Thyroid gland (tissue), 4 donors: ENCODE measurements around the gene PTK7. TPM values are rescaled to one million over a fixed set of nuclear protein-coding genes. Genes with fewer than 3 reads are reported as not detected.
"Not testable (repeated sequence)": the region's sequence is repeated elsewhere in the genome, so short reads cannot be mapped to it uniquely, and the experiment has no call there.

Source experiments
- DNase-seq, 2 donors: peaks; one replicate each; pipeline ENCODE4 v3.0.0-alpha.2; 2019
- H3K27ac ChIP-seq, 3 donors: fragments of 200-600 bp; sonication (generic); 1 replicate in 2 of 3; 2 replicates in 1 of 3; pipeline ENCODE4 v1.5.1; 2016 to 2019; ENCODE audit warnings: mild to moderate bottlenecking in 1 of 3, moderate library complexity in 1 of 3
- H3K27me3 ChIP-seq: fragments of 200-600 bp; sonication (generic); one replicate; pipeline ENCODE4 v1.5.1; 2019
- H3K36me3 ChIP-seq, 2 donors: fragments of 200-600 bp; sonication (generic); one replicate each; pipeline ENCODE4 v1.5.1; 2016 to 2019
- H3K4me1 ChIP-seq, 2 donors: fragments of 200-600 bp; sonication (generic); one replicate each; pipeline ENCODE4 v1.5.1; 2017 to 2019
- H3K4me3 ChIP-seq, 3 donors: fragments of 200-600 bp; sonication (generic); replicated peaks in 1 of 3; 1 replicate in 2 of 3; 2 replicates in 1 of 3; pipeline ENCODE4 v1.5.1; 2016; ENCODE audit warnings: mild to moderate bottlenecking in 1 of 3
- H3K9me3 ChIP-seq: fragments of 200-600 bp; sonication (generic); one replicate; pipeline ENCODE4 v1.5.1; 2017
- CTCF ChIP-seq, 6 experiments: fragments of 200-600 bp in 3 of 6; fragments of 450-650 bp in 3 of 6; sonication (generic) in 3 of 6; IDR thresholded peaks; one replicate each; pipeline ENCODE4 v1.5.1; 2016 to 2019; ENCODE audit warnings: antibody characterized with exemption in 6 of 6, mild to moderate bottlenecking in 2 of 6, inconsistent platforms in 1 of 6, moderate library complexity in 1 of 6
- POLR2A ChIP-seq, 2 donors: fragments of 450-650 bp; IDR thresholded peaks; one replicate each; pipeline ENCODE4 v1.6.1; 2017; ENCODE audit warnings: antibody characterized with exemption in 2 of 2, mild to moderate bottlenecking in 2 of 2, moderate library complexity in 1 of 2
- WGBS, 2 donors: methylation state at CpG; one replicate each; pipeline ENCODE4 v1.1.5; 2017; 5-methylcytosine and 5-hydroxymethylcytosine counted together
- intact Hi-C: fragments of 100-400 bp; cut with DNase I; formaldehyde crosslinking; loops from one replicate; pipeline ENCODE4 v1.15.1; 2023
- total RNA-seq, 4 donors: library from RNA; depleted of rRNA; stranded (reverse); fragments of >200 nt; gene quantifications; one replicate each; pipeline ENCODE4 v1.2.3, GENCODE V29; 2016

PTK7 gene
- total RNA-seq, 4 donors from 2014 or later, result 43.8 to 58.9 (median 55.0) TPM

DNA sequence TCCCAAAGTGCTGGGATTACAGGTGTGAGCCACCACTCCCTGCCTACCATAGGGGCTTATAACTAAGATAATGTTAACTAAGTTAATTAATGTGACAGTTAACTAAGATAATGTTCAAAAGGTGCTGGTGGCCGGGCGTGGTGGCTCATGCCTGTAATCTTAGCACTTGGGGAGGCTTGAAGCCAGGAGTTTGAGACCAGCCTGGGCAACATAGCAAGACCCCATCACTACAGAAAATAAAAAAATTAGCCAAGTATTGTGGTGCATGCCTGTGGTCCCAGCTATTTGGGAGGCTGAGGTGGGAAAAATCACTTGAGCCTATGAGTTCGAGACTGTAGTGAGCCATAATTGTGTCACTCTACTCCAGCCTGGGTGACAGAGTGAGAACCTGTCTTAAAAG is 62.2 kb downstream of the PTK7 start:
- H3K9me3 ChIP-seq, result no peaks in the 10 kb centered on the region
- H3K4me1 ChIP-seq, result peaks cover 2% of the 10 kb centered on the region in 2 donors
- WGBS, 2 donors, result 99 to 100% methylated on average over 3 of the region's 3 CpGs
- H3K36me3 ChIP-seq, result no peaks in the 10 kb centered on the region
- H3K27me3 ChIP-seq, result no peaks in the 10 kb centered on the region
- TF ChIP-seq CTCF (IDR thresholded peaks at IDR 0.05), result no peak
- TF ChIP-seq POLR2A (IDR thresholded peaks at IDR 0.05), result no peak
- no peak overlapping the region for H3K27ac ChIP-seq
- intact Hi-C loops, result no loop called here
- no peak for DNase-seq
- no peak overlapping the region for H3K4me3 ChIP-seq

DNA sequence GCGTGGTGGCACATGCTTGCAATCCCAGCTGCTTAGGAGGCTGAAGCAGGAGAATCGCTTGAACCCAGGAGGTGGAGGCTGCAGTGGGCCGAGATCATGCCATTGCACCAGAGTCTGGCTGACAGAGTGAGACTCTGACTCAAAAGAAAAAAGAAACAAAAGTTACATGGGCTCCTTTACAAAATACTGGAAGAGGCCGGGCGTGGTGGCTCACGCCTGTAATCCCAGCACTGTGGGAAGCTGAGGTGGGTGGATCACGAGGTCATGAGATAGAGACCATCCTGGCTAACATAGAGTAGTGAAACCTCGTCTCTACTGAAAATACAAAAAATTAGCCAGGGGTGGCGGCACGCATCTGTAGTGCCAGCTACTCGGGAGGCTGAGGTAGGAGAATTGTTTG is 63.9 kb downstream of the PTK7 start:
- intact Hi-C loops, result loop anchor here (5.0 kb wide), 2 partner anchors 68 to 238 kb away; no protein-coding TSS in a partner anchor
- not testable (repeated sequence) for H3K4me3 ChIP-seq, H3K27ac ChIP-seq, H3K4me1 ChIP-seq, H3K27me3 ChIP-seq, DNase-seq, H3K36me3 ChIP-seq, H3K9me3 ChIP-seq
- 91 to 92% methylated on average over 11 of the region's 11 CpGs for WGBS, 2 donors

DNA sequence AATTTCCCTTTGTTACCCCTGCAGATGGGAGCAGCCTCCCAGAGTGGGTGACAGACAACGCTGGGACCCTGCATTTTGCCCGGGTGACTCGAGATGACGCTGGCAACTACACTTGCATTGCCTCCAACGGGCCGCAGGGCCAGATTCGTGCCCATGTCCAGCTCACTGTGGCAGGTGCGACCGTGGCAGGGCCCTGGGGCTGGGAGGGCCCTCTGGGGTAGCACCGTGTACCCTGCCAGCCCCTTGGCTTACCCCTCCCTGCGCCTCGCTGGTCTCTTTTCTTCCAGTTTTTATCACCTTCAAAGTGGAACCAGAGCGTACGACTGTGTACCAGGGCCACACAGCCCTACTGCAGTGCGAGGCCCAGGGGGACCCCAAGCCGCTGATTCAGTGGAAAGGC is 65.5 kb downstream of the PTK7 start:
- no peak overlapping the region for H3K27ac ChIP-seq
- 89 to 91% methylated on average over 14 to 15 of the region's 16 CpGs for WGBS, 2 donors
- no peak overlapping the region for H3K4me3 ChIP-seq
- peaks cover 3 to 7% of the 10 kb centered on the region in 2 donors for H3K4me1 ChIP-seq
- no peaks in the 10 kb centered on the region for H3K27me3 ChIP-seq
- no peaks in the 10 kb centered on the region for H3K36me3 ChIP-seq
- intact Hi-C loops, result loop anchor here (5.0 kb wide), 2 partner anchors 69 to 239 kb away; no protein-coding TSS in a partner anchor
- no peak for DNase-seq
- H3K9me3 ChIP-seq, result no peaks in the 10 kb centered on the region
- TF ChIP-seq POLR2A (IDR thresholded peaks at IDR 0.05) (no peak), CTCF (IDR thresholded peaks at IDR 0.05) (no peak)

GRCh38 chr6:43142101-43142500 is 66.0 kb downstream of the PTK7 start:
- no peak for DNase-seq
- TF ChIP-seq POLR2A (IDR thresholded peaks at IDR 0.05), result no peak
- no peak for TF ChIP-seq CTCF (IDR thresholded peaks at IDR 0.05)
- H3K9me3 ChIP-seq, result no peaks in the 10 kb centered on the region
- no peaks in the 10 kb centered on the region for H3K27me3 ChIP-seq
- H3K27ac ChIP-seq, result no peak overlapping the region
- H3K4me3 ChIP-seq, result no peak overlapping the region
- peaks cover 3 to 7% of the 10 kb centered on the region in 2 donors for H3K4me1 ChIP-seq
- H3K36me3 ChIP-seq, result no peaks in the 10 kb centered on the region
- 79 to 86% methylated on average over 11 to 14 of the region's 14 CpGs for WGBS, 2 donors
- intact Hi-C loops, result loop anchor here (5.0 kb wide), 2 partner anchors 70 to 240 kb away; no protein-coding TSS in a partner anchor

DNA sequence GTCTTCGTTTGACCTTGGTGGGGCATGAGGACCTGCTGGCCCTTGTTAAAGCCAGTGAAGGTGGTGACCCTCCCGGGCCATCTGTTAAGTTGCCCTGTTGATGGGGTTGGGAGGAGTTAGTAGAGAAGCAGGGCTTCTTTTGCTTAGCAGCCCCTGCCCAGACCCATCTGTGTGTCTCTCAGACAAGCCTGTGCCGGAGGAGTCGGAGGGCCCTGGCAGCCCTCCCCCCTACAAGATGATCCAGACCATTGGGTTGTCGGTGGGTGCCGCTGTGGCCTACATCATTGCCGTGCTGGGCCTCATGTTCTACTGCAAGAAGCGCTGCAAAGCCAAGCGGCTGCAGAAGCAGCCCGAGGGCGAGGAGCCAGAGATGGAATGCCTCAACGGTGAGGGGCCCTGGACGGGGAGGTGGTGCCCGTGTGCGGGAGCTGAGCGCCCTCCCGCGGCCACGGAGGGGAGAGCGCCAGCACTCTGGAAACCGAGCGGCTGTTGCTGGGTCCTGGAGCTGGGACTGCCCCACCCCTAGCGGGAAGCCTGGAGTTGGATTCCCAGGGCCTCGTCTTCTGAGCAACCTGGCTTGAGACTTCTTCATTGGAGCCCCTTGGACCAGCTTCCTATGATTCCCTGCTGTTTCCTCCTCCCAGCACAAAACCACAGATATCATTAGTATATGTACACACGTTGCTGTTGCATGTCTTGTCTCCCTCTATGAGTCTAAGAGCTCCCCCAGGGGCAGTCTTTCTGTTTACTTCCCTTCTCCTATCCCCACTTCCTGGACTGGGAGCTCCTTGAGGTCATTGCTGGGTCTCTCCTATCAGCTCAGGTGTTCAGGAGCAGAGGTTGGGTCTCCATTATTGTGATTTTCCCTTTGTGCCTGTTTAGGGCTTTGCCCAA is 67.4 kb downstream of the PTK7 start:
- H3K9me3 ChIP-seq, result no peaks in the 10 kb centered on the region
- no peaks in the 10 kb centered on the region for H3K27me3 ChIP-seq
- WGBS, 2 donors, result 35 to 50% methylated on average over 3 to 9 of the region's 25 CpGs
- peak; percentile 92 to 94 for DNase-seq
- no peak for TF ChIP-seq POLR2A (IDR thresholded peaks at IDR 0.05)
- TF ChIP-seq CTCF (IDR thresholded peaks at IDR 0.05), result peak; percentile 84 to 99 (median 94)
- no peak overlapping the region for H3K27ac ChIP-seq
- intact Hi-C loops, result loop anchor here (5.0 kb wide), 2 partner anchors 71 to 241 kb away; no protein-coding TSS in a partner anchor
- H3K4me3 ChIP-seq, result no peak overlapping the region
- peaks cover 3 to 7% of the 10 kb centered on the region in 2 donors for H3K4me1 ChIP-seq
- no peaks in the 10 kb centered on the region for H3K36me3 ChIP-seq
